GM12891 (cell line): ENCODE results near the gene NEU4.

Experiments
- PAX5 ChIP-seq: IDR thresholded peaks from 2 replicates; pipeline ENCODE4 v1.6.1; 2011; ENCODE audit warnings: low read length, moderate library complexity, mild to moderate bottlenecking; ENCODE audit not compliant: insufficient read depth, severe bottlenecking
- POLR2A ChIP-seq: IDR thresholded peaks from 2 replicates; pipeline ENCODE4 v1.6.1; 2011; ENCODE audit warnings: low read depth, low read length, control low read depth
- POLR2AphosphoS5 ChIP-seq: IDR thresholded peaks from 2 replicates; pipeline ENCODE4 v1.6.1; 2011; ENCODE audit warnings: low read depth, low read length, control low read depth
- POU2F2 ChIP-seq: IDR thresholded peaks from 2 replicates; pipeline ENCODE4 v1.6.1; 2011; ENCODE audit warnings: low read depth, mild to moderate bottlenecking, control low read depth, low read length, moderate library complexity
- SPI1 ChIP-seq: IDR thresholded peaks from 2 replicates; pipeline ENCODE4 v1.6.1; 2011; ENCODE audit warnings: low read depth, low read length, control low read depth
- TAF1 ChIP-seq: IDR thresholded peaks from 2 replicates; pipeline ENCODE4 v1.6.1; 2011; ENCODE audit warnings: low read depth, low read length, control low read depth

GRCh38 chr2:241853651-241854341, 44.8 kb downstream of the NEU4 start:
- TF ChIP-seq POLR2A = no peak
- no peak for TF ChIP-seq POLR2AphosphoS5
- TF ChIP-seq SPI1 = no peak
- TF ChIP-seq PAX5 = no peak
- no peak for TF ChIP-seq TAF1
- TF ChIP-seq POU2F2 = no peak
